Cortex of kidney (tissue), 1 donor: ENCODE measurements around the gene POU2F3.

Experiments
- DNase-seq: peaks from one replicate; lab custom pipeline; 2025; lab: John Stamatoyannopoulos, UW

The POU2F3 gene

DNA sequence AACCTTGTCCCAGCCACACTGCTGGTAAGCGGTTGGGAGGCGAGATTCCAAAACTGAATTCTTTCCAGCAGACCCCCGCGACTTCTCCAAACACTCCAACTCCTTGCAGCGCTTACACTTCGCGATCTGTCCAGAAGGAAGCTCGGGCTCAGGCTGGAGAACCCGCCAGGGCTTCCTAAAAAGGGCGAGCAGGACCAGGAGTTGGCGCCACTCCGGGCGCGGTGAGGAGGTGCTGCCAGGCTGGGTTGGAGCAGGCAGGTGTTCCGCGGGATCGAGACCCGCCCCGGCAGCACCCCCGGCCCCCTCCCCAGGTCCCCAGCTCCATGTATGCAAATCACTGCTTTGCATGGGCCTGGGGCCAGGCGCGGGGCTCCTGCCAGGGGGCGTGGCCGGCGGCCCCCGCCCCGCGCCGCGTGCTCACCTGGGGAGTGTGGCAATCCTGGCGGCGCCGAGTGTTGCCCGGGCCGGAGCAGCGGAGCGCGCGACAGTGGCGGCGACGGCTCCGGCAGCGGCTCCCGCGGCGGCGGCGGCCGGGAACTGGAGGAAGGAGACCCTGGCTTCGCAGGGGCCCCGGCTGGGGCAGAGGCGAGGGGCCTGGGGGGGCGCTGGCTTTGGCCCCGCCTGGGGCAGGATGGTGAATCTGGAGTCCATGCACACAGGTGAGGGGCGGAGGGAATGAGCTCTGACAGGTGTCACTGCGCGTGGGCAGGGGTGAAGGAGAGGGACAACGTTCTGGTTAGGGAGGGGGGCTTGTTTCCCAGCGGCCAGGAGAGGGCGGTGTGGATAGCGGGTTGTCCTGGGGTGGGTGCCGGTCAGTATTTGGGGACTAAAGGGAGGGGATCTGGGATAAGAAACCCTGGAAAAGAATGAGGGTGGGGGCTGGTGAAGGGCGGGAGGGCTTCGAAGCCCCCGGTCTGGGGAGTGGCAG, at the start of gene POU2F3:
TSS of gene POU2F3 (plus strand) at position 428 of the 928 bp plus-strand sequence. CDS start at position 632, 204 bp downstream.
- no peak for DNase-seq

GRCh38 chr11:120191058-120191457, 48.9 kb upstream of the POU2F3 start:
- no peak for DNase-seq

GRCh38 chr11:120192831-120193625, 46.9 kb upstream of the POU2F3 start:
- DNase-seq = no peak

GRCh38 chr11:120194166-120194565, 45.8 kb upstream of the POU2F3 start:
- no peak for DNase-seq

DNA sequence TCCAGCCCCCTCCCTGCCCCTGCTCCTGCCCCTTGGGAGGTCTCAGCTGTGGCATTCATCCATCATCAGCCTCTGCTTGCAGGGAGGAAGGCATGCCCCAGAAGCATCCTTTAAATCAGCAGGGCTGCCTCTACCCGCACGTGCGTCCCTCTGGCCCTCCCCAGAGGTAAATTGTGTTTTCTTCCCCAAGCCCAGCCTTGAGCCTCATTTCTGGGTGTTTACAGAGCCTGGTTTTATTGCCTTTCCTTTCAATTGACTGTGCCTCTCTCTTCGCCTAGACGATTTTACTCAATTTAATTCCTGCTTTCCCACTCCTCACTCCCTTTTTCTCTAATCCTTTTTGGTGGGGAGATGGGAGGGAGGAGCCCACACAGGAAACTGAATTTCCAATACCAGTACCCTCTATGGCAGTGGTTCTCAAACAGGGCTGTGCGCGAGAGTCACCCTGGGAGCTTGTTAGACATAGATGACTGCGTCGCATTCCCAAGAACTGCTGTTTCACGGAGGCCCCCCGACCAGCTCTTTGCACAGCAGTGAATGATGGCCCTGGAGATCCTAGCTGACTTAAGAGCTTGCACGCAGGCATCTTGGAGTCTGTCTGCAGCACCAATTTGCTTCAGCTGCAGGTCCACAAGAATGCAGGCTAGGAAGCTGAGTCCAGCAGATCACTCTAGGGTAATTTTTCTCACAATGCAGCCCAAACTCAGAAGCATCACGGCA, 44.2 kb upstream of the POU2F3 start:
- no peak for DNase-seq

GRCh38 chr11:120196826-120197225, 43.1 kb upstream of the POU2F3 start:
- DNase-seq = no peak

GRCh38 chr11:120197251-120197891, 42.6 kb upstream of the POU2F3 start:
- DNase-seq = no peak

GRCh38 chr11:120197977-120198376, 42.0 kb upstream of the POU2F3 start:
- no peak for DNase-seq

DNA sequence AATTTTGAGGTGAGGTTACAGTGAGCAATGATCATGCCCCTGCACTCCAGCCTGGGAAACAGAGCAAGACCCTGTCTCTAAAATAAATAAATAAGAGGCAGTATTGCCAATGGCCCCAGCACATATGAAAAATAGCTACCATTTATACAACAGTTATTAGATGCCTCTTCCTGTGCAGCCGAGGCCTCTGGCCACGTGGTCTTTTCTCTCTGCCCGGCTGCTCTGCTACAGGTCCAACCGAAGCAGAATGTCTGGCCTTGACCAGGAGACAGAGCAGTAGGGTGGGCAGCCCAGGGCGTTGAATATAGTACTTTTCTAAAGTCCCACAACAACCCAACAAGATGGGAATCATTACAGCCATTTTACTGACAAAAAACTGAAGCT, 41.5 kb upstream of the POU2F3 start:
- DNase-seq = no peak

GRCh38 chr11:120198787-120199469, 41.0 kb upstream of the POU2F3 start:
- no peak for DNase-seq

DNA sequence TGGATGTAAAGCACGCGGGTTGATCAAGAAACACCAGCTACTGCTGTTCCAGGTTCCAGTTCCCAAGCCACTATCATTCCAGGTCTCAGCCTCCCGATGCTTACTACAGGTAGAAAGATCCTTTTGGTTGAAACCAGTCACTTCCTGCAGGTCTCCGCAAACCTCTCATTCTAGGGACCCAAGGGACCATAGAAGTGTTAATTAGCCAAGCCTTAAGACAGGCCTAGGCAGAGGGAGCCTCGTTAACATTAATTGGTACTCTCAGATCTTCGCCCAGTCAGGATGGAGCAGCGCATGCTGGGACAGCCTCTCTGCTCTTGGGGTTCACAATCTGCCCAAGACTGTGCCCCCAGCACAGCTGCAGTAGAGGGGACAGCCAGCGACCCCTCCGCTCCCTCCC, 40.3 kb upstream of the POU2F3 start:
- DNase-seq = no peak

DNA sequence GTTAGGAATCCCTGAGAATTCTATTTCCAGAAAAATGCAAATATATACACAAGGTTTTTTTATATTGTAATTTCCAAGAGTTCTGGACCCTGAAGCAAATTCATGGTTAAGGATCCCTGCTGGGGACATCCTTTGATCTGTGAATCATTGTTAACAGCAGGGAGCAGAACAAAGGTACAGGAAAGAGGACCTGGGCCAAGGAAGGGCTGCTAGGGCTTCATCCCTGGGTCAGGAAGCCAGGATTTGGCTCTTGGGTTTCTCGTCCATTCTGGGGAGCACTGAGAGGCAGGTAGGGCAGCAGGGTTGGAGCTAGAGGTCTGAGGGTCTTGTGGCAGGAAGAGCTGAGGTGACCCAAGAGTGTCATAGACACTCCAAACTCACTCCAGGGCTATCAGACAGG, 39.3 kb upstream of the POU2F3 start:
- no peak for DNase-seq

DNA sequence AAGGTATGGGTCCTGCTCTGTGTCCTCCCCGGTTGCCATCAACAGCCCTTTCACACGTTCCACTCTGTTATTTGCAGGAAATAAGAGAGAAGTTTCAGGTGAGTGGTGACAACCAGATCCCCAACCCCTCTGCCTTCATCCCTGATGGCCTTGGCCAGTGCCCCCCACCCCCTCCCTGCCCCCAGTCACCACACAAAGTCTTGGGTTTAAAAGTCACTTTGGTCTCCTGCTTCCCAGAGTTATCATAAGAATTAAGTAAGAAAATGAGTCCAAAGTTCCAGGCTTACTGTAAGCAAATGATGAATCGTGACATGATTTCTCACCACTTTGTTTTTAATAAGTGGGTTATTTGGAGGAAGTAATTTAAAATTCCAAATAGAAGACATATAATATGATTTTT, 38.3 kb upstream of the POU2F3 start:
- no peak for DNase-seq

GRCh38 chr11:120203626-120204025, 36.3 kb upstream of the POU2F3 start:
- DNase-seq = no peak

- no peak for DNase-seq
Measured at GRCh38 chr11:120205596-120206161, 34.3 kb upstream of the POU2F3 start.

DNA sequence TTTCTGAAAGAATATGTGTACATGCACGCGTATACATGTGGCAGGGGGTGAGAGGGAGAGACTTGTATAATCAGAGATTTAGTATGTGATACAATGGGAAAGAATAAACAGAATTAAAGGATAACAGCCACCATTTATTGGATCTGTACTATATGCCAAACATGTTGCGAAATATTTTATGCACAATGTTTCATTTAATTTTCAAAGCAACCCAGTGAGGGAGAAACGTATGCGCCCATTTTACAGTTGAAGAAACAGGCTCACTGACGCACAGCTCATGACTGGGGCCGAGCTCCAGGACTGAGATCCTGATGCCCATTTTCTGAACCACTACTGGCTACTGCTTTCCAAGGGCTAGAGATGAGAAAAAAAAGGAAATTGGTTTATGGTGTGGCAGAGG, 32.4 kb upstream of the POU2F3 start:
- DNase-seq = no peak

- no peak for DNase-seq
Measured at GRCh38 chr11:120208001-120208441, 31.9 kb upstream of the POU2F3 start.

DNA sequence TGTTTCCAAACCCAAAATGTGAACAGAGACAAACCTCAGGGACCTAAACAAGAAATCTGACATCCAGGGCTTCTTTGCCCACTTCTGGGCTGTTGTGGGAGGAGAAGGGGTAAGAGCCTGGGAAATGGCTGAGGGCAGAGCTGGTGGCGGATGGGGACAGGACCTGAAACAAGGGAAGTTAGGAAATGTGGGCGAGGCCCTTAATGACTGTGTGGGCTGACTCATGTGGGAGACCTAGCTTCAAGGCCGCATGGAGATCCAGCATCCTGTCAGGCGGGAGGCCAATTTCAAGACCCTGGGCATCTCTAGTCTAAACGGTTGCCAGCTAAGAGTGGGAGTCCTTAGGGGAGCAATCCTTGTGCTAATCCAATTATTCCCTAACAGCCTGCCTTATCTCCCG, 31.2 kb upstream of the POU2F3 start:
- DNase-seq = no peak

DNA sequence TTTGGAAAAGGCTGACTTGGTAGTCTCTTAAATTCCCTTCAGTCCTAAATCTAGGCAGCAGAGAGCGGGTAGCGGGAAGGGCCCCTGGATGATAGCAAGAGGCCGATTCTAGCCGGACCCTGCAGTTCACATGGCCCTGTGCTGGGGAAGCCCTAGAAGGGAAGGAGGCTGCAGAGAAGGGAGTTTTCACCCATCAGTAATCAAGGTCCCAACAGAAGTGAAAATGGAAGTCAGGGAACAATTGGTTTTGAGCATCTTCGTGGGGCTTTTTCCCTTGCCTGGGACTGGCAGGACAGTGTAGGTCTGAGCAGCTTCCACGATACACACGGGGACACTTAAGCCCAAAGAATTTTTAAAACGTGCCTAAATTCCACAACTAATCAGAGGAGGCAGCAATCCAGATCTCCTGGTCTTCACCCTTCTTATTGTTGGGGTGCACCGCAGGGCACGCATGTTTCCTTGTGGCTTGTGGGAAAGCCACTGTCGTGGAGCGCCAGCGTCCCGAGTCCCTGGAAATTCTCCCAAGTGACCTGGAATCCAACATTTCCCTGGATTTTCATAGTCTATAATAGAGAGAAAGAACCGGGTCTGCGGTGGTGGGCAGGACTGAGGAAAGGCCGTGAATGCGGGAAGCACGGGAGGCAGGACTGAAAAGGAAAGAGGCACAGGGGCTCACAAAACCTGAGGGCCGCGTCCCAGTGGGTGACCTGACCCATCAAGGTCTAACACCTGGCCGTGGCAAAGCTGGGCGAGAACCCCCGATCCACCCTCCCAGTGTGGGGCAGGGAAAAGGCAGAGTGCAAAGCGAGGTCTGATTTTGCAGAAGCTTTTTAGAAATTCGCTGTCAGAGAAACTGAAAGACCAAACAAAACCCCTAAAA, 30.0 kb upstream of the POU2F3 start:
- no peak for DNase-seq
